GM10266 (cell line): ENCODE data around the gene RYR1.

Source experiments
- DNase-seq: peaks from one replicate; pipeline ENCODE4 v3.0.0; 2012; ENCODE audit errors: extremely low spot score
- TF ChIP-seq, protein P1 (sequence below): IDR thresholded peaks from 2 replicates; pipeline ENCODE4 v1.5.1; 2012; ENCODE audit warnings: mild to moderate bottlenecking, low read depth; ENCODE audit not compliant: control insufficient read depth, insufficient read depth; ENCODE audit errors: missing control alignments

Gene RYR1

DNA sequence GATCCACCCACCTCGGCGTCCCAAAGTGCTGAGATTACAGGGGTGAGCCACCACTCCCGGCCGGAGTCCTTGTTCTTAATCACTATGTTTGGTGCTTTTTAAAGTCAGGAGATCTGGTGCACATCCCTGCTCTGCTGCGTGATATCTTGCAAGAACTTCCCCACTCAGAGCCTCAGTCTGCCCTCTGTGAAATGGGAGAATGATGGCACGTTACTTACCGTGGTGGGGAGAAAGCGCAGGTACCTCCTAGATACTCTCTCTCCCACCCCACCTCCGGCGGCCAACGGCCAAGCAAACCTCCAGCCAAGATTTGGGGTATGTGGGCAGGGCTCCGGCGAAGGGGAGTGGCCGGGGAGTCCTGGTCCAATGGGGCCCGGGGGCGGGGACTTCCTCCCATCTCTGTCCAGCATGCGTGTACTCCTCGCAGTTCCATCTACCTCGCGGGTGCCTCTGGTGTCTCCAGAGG lies at the start of gene RYR1:
TSS of gene RYR1 (plus strand) at position 424 of the 466 bp plus-strand sequence. CDS start 139 bp downstream, outside the sequence.
- peak; percentile 67 for DNase-seq
- TF ChIP-seq, protein P1, sequence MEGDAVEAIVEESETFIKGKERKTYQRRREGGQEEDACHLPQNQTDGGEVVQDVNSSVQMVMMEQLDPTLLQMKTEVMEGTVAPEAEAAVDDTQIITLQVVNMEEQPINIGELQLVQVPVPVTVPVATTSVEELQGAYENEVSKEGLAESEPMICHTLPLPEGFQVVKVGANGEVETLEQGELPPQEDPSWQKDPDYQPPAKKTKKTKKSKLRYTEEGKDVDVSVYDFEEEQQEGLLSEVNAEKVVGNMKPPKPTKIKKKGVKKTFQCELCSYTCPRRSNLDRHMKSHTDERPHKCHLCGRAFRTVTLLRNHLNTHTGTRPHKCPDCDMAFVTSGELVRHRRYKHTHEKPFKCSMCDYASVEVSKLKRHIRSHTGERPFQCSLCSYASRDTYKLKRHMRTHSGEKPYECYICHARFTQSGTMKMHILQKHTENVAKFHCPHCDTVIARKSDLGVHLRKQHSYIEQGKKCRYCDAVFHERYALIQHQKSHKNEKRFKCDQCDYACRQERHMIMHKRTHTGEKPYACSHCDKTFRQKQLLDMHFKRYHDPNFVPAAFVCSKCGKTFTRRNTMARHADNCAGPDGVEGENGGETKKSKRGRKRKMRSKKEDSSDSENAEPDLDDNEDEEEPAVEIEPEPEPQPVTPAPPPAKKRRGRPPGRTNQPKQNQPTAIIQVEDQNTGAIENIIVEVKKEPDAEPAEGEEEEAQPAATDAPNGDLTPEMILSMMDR = no peak

DNA sequence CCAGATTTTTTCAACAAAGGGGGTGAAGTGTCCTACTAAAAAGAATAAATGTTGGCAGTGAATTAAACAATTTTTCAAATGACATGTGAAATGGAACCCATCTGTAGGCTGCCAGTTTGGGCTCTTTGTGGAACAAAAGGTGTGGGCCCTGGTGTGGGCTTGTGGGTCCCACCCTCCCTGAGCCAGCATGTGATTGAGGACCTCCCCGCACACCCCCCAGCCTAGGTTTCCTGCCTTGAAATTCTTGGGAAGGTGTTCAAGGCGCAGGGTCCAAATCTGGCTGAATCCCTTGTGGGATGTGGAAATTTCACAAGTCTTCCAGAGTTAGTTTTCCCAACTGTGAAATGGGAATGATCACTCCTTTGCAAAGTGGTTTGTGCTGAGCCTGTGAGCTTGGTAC lies 49.7 kb upstream of the RYR1 start:
- TF ChIP-seq, protein P1 = no peak
- DNase-seq = no peak

DNA sequence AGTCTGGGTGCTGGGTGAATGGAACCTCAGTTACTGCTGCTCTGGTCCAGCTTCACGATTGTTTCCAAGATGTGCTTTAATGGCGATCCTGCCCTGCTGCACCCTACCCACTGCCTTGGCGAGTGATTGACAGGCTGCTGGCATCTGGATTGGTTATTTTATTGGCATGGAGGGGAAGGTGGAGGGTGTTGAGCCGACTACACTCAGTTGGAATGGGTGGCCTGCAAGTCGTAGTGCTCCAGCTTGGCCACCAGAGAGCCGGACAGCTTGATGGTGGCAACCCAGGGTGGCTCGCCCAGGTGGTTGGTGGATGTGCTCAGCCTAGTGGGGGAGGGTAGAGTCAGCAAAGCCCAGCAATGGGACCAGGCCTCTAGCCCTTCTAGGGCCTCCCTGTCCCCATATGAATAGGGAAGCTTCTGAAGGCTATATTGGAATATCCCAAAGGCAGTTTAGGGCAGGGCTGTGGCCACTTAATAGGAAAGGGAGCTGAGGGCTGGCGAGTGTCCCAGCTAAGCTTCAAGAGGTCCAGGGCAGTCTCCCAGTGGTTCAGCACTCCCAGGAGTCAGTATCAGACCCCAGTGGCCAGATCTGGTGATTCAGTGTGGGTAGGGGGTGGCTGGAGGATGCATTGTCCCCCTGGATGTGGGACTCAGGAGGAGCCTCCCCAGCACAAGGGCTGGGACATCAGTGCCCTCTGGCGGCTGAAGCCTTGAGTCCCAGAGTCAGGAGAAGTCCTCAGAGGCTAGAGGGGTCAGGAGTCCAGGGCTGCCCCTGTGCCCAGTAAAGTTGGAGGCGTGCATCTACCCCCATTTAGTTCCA lies 49.1 kb upstream of the RYR1 start:
- DNase-seq = no peak
- TF ChIP-seq, protein P1 = peak; percentile 36

DNA sequence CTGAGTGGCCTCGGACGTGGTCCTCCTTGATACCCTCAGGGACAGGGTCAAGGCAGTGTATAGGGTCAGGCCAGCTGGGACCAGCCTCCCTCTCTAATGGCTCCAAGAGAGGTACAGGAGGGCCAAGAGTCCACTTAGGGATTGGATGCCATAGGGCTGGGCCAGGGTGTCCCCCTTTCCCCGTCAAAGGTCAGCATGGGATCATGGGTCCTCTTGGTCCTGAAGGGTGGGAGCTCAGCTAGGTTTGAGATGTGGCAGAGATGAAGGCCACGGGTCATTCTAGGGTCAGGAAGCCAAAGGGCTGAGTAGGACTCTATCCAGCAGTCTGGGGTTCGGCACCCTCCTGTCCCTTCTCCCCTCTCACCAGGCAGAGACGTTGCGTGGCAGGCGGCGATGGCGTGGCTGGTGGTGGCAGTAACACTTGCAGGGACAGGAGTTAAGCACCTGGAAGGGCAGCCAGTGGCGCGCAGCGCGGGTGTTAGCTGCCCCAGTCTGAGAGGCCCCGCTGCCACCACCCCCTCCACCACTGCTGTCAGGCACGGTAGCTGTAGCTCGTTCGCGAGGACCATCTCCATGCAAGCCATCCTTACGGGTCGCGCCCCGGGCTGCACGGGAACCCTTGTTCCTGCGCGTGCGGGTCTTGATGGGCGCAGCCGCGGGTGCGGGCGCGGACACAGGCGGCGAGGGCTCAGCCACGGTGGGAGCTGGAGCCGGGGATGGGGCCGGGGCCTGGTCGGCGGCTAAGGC lies 48.3 kb upstream of the RYR1 start:
- no peak for DNase-seq
- TF ChIP-seq, protein P1 = no peak

DNA sequence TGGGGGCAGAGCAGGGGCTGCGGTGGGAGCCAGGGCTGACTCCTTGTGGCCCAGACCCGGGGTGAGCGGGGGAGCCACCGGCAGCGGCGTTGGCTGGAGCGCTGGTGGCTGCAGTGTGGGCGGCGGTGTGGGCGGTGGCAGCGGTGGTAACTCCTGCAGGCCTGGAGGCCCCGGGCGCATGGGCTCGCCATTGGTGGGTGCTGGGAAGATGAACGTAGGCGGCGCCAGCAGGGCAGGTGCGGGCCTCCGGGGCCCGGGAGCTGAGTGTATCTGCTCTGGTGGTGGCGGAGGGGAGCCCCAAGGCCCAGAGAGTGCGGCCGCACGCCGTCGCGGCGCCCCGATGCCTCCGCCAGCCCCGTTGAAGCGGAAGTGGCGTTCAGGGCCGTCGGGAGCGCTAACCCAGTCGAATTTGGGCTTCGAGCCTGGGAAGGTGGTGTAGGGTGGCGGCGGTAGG lies 47.7 kb upstream of the RYR1 start:
- TF ChIP-seq, protein P1 = no peak
- DNase-seq = no peak

DNA sequence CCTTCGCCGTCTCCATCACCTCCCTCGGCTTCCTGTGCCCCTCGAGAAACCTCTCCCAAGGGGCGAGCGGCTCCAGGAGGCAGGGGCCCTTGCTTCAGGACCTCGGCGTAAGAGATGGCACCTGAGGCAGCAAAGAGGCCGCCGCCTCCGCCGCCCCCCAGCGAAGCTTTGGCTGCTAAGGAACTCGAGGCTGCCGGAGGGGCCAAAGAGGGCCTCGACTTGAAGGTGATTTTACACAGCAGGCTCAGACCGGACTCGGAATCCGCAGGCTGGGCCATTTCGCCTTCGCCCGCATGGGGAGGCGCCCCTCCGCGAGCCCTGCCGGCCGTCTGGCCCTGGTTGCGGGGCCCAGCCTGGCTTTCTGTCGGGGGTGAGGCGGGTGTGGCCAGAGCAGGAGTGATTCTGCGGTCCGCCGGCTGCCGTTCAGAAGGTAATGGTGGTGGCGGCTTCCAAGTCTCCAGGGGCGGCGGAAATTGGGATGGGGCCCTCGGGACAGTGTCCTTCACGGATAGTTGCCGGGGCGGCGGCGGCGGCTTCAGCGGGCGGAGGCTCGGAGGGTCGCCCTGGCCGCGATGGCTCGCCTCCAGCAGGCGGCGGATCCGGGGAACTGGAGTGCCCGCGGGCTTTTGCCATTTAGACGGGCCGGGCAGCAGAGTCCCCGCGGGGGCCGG lies 47.1 kb upstream of the RYR1 start:
- DNase-seq = no peak
- TF ChIP-seq, protein P1 = no peak
